GM21390 (cell line): ENCODE results near the gene SCUBE1.

Source experiments
- ATAC-seq: cut with Tn5 transposase; IDR thresholded peaks from one replicate; pipeline ENCODE4 v1.9.1; 2021; ENCODE audit not compliant: unreplicated experiment

SCUBE1 gene

GRCh38 chr22:43303166-43303565 is 40.0 kb downstream of the SCUBE1 start:
- ATAC-seq, result no peak

GRCh38 chr22:43302531-43303041 is 40.6 kb downstream of the SCUBE1 start:
- no peak for ATAC-seq

- no peak for ATAC-seq
Measured at GRCh38 chr22:43301866-43302265, 41.3 kb downstream of the SCUBE1 start.

- no peak for ATAC-seq
Measured at GRCh38 chr22:43300891-43301676, 42.1 kb downstream of the SCUBE1 start.

- no peak for ATAC-seq
Measured at GRCh38 chr22:43299736-43300135, 43.4 kb downstream of the SCUBE1 start.

- no peak for ATAC-seq
Measured at GRCh38 chr22:43298062-43298801, 44.9 kb downstream of the SCUBE1 start.

GRCh38 chr22:43297270-43298061 is 45.7 kb downstream of the SCUBE1 start:
- no peak for ATAC-seq

- ATAC-seq, result no peak
Measured at GRCh38 chr22:43296276-43296902, 46.8 kb downstream of the SCUBE1 start.

GRCh38 chr22:43295660-43296059 is 47.5 kb downstream of the SCUBE1 start:
- no peak for ATAC-seq

GRCh38 chr22:43295173-43295572 is 48.0 kb downstream of the SCUBE1 start:
- ATAC-seq, result no peak

GRCh38 chr22:43293655-43294392 is 49.3 kb downstream of the SCUBE1 start:
- ATAC-seq, result no peak

- ATAC-seq, result no peak
Measured at GRCh38 chr22:43293259-43293654, 49.9 kb downstream of the SCUBE1 start.

- ATAC-seq, result no peak
Measured at GRCh38 chr22:43292630-43293018, 50.5 kb downstream of the SCUBE1 start.

- no peak for ATAC-seq
Measured at GRCh38 chr22:43291381-43291780, 51.8 kb downstream of the SCUBE1 start.

GRCh38 chr22:43289976-43290721 is 53.0 kb downstream of the SCUBE1 start:
- ATAC-seq, result no peak

- ATAC-seq, result no peak
Measured at GRCh38 chr22:43289531-43289963, 53.6 kb downstream of the SCUBE1 start.

- ATAC-seq, result no peak
Measured at GRCh38 chr22:43288807-43289420, 54.3 kb downstream of the SCUBE1 start.

GRCh38 chr22:43288378-43288777 is 54.8 kb downstream of the SCUBE1 start:
- no peak for ATAC-seq

- ATAC-seq, result no peak
Measured at GRCh38 chr22:43287441-43287840, 55.7 kb downstream of the SCUBE1 start.
